K562 (cell line): ENCODE data around the gene HIVEP2. TPM values are rescaled to one million over a fixed set of nuclear protein-coding genes. Genes with fewer than 3 reads are reported as not detected.

Experiments
- ATAC-seq: fragments of 200-7000 bp; cut with Tn5 transposase; 3 replicates; pipeline ENCODE4 v1.9.1; 2020; ENCODE audit warnings: moderate library complexity
- BruUV-seq: library from RNA; stranded (reverse); fragments of 400-500 nt; replicated peaks from 2 replicates; lab custom pipeline; 2021; lab: Mats Ljungman, UMichigan
- CTCF ChIA-PET: fragments of 300-600 bp; formaldehyde crosslinking; extraction: SDS; loops from one replicate; lab custom pipeline; 2021; ENCODE audit warnings: low intra/inter-chr PET ratio; lab: Yijun Ruan, JAX
- POLR2A ChIA-PET: fragments of 300-600, 350-650 bp; sonication (Branson Sonifier 250); formaldehyde crosslinking; extraction: SDS; loops from one replicate; lab custom pipeline; 2021; ENCODE audit warnings: antibody characterized with exemption, inconsistent platforms; lab: Yijun Ruan, JAX
- DNase-seq, 4 experiments: peaks; one replicate each; pipeline versions ENCODE4 v3.0.0 to v3.0.0-alpha.2; 2011 to 2018; ENCODE audit warnings: low spot score in 3 of 4, mixed read lengths in 3 of 4; ENCODE audit errors: extremely low read depth in 1 of 4
- FAIRE-seq: peaks from 2 replicates; lab custom pipeline; 2011; peaks lifted over from hg19 to GRCh38; lab: Jason Lieb, UNC
- H2AFZ ChIP-seq: 2 replicates; pipeline ENCODE4 v1.6.0; 2011; ENCODE audit warnings: low read depth, low read length, control low read depth, inconsistent platforms
- H3K27ac ChIP-seq: fragments of 200-600 bp; 3 replicates; pipeline ENCODE4 v1.8.0; 2011; ENCODE audit warnings: low read depth, mild to moderate bottlenecking, control low read depth, inconsistent platforms, low read length, moderate library complexity, mixed read lengths; ENCODE audit errors: extremely low read depth
- H3K27me3 ChIP-seq, 2 experiments: fragments of 300-600 bp in 1 of 2; 2 replicates in 1 of 2; 3 replicates in 1 of 2; pipeline versions ENCODE4 v1.6.0 to v1.8.0; 2011; ENCODE audit warnings: inconsistent platforms in 2 of 2, low read length in 2 of 2, mild to moderate bottlenecking in 1 of 2, mixed read lengths in 1 of 2, moderate library complexity in 1 of 2; ENCODE audit not compliant: control insufficient read depth in 2 of 2, insufficient read depth in 2 of 2
- H3K36me3 ChIP-seq: fragments of 300-600 bp; 3 replicates; pipeline ENCODE4 v1.8.0; 2011; ENCODE audit warnings: mild to moderate bottlenecking, low read length, inconsistent platforms; ENCODE audit not compliant: control insufficient read depth, insufficient read depth
- H3K4me1 ChIP-seq, 2 experiments: fragments of 200-600 bp in 1 of 2; replicated peaks in 1 of 2; 2 replicates in 1 of 2; 3 replicates in 1 of 2; pipeline versions ENCODE4 v1.5.1 to v1.8.0; 2011; ENCODE audit warnings: inconsistent platforms in 2 of 2, low read length in 2 of 2, mild to moderate bottlenecking in 1 of 2, mixed read lengths in 1 of 2, moderate library complexity in 1 of 2; ENCODE audit not compliant: control insufficient read depth in 2 of 2, insufficient read depth in 2 of 2
- H3K4me2 ChIP-seq: 2 replicates; pipeline ENCODE4 v1.6.1; 2011; ENCODE audit warnings: low read length, control low read depth, inconsistent platforms, mixed read lengths; ENCODE audit not compliant: insufficient read depth
- H3K4me3 ChIP-seq: fragments of 200-600 bp; sonication (generic), shearing (Covaris generic); 2 replicates; pipeline ENCODE4 v1.5.1; 2016; ENCODE audit warnings: control low read depth, inconsistent platforms
- H3K79me2 ChIP-seq: fragments of 200-600 bp; 3 replicates; pipeline ENCODE4 v1.8.0; 2011; ENCODE audit warnings: low read length, inconsistent platforms; ENCODE audit not compliant: control insufficient read depth, insufficient read depth
- H3K9ac ChIP-seq, 2 experiments: 2 replicates each; pipeline versions ENCODE4 v1.6.0 to v1.6.1; 2011; ENCODE audit warnings: low read depth in 2 of 2, low read length in 2 of 2, control low read depth in 1 of 2, inconsistent platforms in 1 of 2, mild to moderate bottlenecking in 1 of 2, mixed read lengths in 1 of 2; ENCODE audit not compliant: insufficient read depth in 1 of 2
- H3K9me1 ChIP-seq: one replicate; pipeline ENCODE4 v1.6.0; 2011; ENCODE audit warnings: inconsistent platforms, mild to moderate bottlenecking, low read length, moderate library complexity; ENCODE audit not compliant: control insufficient read depth, insufficient read depth
- H3K9me3 ChIP-seq: replicated peaks from 2 replicates; pipeline ENCODE4 v1.5.1; 2011; ENCODE audit warnings: low read depth, low read length, inconsistent platforms; ENCODE audit not compliant: control insufficient read depth, insufficient read depth
- H4K20me1 ChIP-seq: replicated peaks from 2 replicates; pipeline ENCODE4 v1.6.1; 2011; ENCODE audit warnings: low read length, inconsistent platforms, mixed read lengths; ENCODE audit not compliant: control insufficient read depth, insufficient read depth
- BRD9 ChIP-seq: fragments of 450-650 bp; IDR thresholded peaks from 2 replicates; pipeline ENCODE4 v1.6.1; 2018; ENCODE audit warnings: low read depth; ENCODE audit not compliant: partially characterized antibody
- CBX8 ChIP-seq: fragments of 200-600 bp; sonication (generic); IDR thresholded peaks from 2 replicates; pipeline ENCODE4 v1.6.1; 2012; ENCODE audit warnings: borderline replicate concordance, mixed run types, low read depth, mild to moderate bottlenecking, moderate library complexity, mixed read lengths, low read length, control low read depth, inconsistent platforms; ENCODE audit not compliant: poor library complexity, severe bottlenecking; ENCODE audit errors: extremely low read depth
- FOXA3 ChIP-seq, 2 experiments: fragments of 450-650 bp in 1 of 2; sonication (generic) in 1 of 2; formaldehyde crosslinking; IDR thresholded peaks in 1 of 2; conservative IDR thresholded peaks in 1 of 2; 2 replicates each; pipeline versions ENCODE4 v1.4.0 to v1.8.0; 2020 to 2022; ENCODE audit warnings: mild to moderate bottlenecking in 2 of 2, missing genetic modification reagents in 1 of 2
- GABPA ChIP-seq: fragments of 200-800 bp; sonication (Bioruptor generic); conservative IDR thresholded peaks from 2 replicates; pipeline ENCODE4 v1.6.1; 2016; ENCODE audit warnings: low read depth, missing genetic modification characterization, missing compliant biosample characterization
- GTF2E2 ChIP-seq: fragments of 200-800 bp; sonication (Bioruptor generic); IDR thresholded peaks from 2 replicates; pipeline ENCODE4 v1.6.1; 2016; ENCODE audit warnings: missing genetic modification characterization, missing compliant biosample characterization
- HBP1 ChIP-seq: fragments of 450-650 bp; formaldehyde crosslinking; IDR thresholded peaks from 2 replicates; pipeline ENCODE4 v1.4.0; 2022; ENCODE audit warnings: missing genetic modification characterization
- IRF2 ChIP-seq: sonication (generic); formaldehyde crosslinking; IDR thresholded peaks from 2 replicates; pipeline ENCODE4 v1.8.1; 2022; ENCODE audit warnings: mild to moderate bottlenecking, missing genetic modification reagents
- LEF1 ChIP-seq: fragments of 450-650 bp; IDR thresholded peaks from 2 replicates; pipeline ENCODE4 v1.6.1; 2016; ENCODE audit warnings: mild to moderate bottlenecking
- MTA3 ChIP-seq: fragments of 450-650 bp; formaldehyde crosslinking; IDR thresholded peaks from 2 replicates; pipeline ENCODE4 v1.6.1; 2017; ENCODE audit warnings: mild to moderate bottlenecking, borderline replicate concordance
- NFYB ChIP-seq: IDR thresholded peaks from 2 replicates; pipeline ENCODE4 v1.6.1; 2011; ENCODE audit warnings: mild to moderate bottlenecking, moderate library complexity; ENCODE audit not compliant: insufficient read length; ENCODE audit errors: extremely low read depth
- SAFB ChIP-seq: fragments of 200-400 bp; formaldehyde crosslinking; IDR thresholded peaks from 2 replicates; pipeline ENCODE4 v1.6.1; 2017; ENCODE audit warnings: low read depth, low read length, borderline replicate concordance
- SIN3A ChIP-seq, 2 experiments: fragments of 150-350 bp in 1 of 2; IDR thresholded peaks; 2 replicates each; pipeline ENCODE4 v1.6.1; 2011 to 2016; ENCODE audit warnings: borderline replicate concordance in 2 of 2, low read depth in 2 of 2, low read length in 2 of 2, mild to moderate bottlenecking in 2 of 2, moderate library complexity in 2 of 2; ENCODE audit not compliant: control insufficient read depth in 1 of 2
- TCF7 ChIP-seq: sonication (generic); IDR thresholded peaks from 2 replicates; pipeline ENCODE4 v1.6.1; 2016; ENCODE audit warnings: antibody characterized with exemption, borderline replicate concordance
- ZNF12 ChIP-seq: sonication (generic); formaldehyde crosslinking; IDR thresholded peaks from 2 replicates; pipeline ENCODE4 v1.4.0; 2020; ENCODE audit warnings: mild to moderate bottlenecking, missing genetic modification reagents
- ZNF232 ChIP-seq: sonication (generic); formaldehyde crosslinking; IDR thresholded peaks from 2 replicates; pipeline ENCODE4 v1.8.0; 2022; ENCODE audit warnings: mild to moderate bottlenecking, missing genetic modification reagents
- ZNF347 ChIP-seq: fragments of 450-650 bp; formaldehyde crosslinking; IDR thresholded peaks from 2 replicates; pipeline ENCODE4 v1.4.0; 2020; ENCODE audit warnings: low read depth, mild to moderate bottlenecking, moderate library complexity
- ZSCAN32 ChIP-seq: fragments of 450-650 bp; formaldehyde crosslinking; IDR thresholded peaks from 2 replicates; pipeline ENCODE4 v1.4.0; 2020; ENCODE audit warnings: mild to moderate bottlenecking, moderate library complexity
- WGBS: fragments of 100-300 bp; shearing (Covaris generic); methylation state at CpG from one replicate; pipeline ENCODE4 v1.1.6; 2016; ENCODE audit warnings: low coverage, mixed read lengths; ENCODE audit not compliant: insufficient coverage; ENCODE audit errors: missing lambda C conversion rate; 5-methylcytosine and 5-hydroxymethylcytosine counted together
- in situ Hi-C: fragments of 300-500 bp; cut with MboI; formaldehyde crosslinking; loops from 4 replicates; pipeline ENCODE4 v1.15.0; 2018; ENCODE audit warnings: inconsistent platforms, mixed read lengths
- intact Hi-C: fragments of 100-400 bp; cut with micrococcal nuclease; formaldehyde crosslinking; loops from 2 replicates; pipeline ENCODE4 v1.14.2; 2022
- polyA plus RNA-seq, 8 experiments: library from polyadenylated mRNA; depleted of rRNA in 4 of 8; stranded (reverse) in 5 of 8; unstranded in 3 of 8; fragments of >200 nt; fragmentation: Nextera tagmentation in 2 of 8; fragmentation: Illumina TruSeq in 1 of 8; extraction: Ambion mirVana in 2 of 8; extraction: Trizol in 1 of 8; gene quantifications; 2 replicates each; pipeline versions ENCODE4 v1.2.1 to v1.2.3, GENCODE V29; 2011 to 2014; ENCODE audit warnings: inconsistent platforms in 1 of 8, missing spikeins in 1 of 8
- total RNA-seq, 7 experiments: library from RNA; depleted of rRNA in 6 of 7; stranded (reverse); fragments of >200 nt in 6 of 7; fragmentation: Illumina TruSeq in 2 of 7; extraction: Trizol in 2 of 7; gene quantifications; 2 replicates each; pipeline versions ENCODE4 v1.2.1 to v1.2.3, GENCODE V29; 2011 to 2021; ENCODE audit warnings: low replicate concordance in 1 of 7
- TF ChIP-seq, protein P1 (sequence below), 2 experiments: fragments of 450-650 bp in 1 of 2; sonication (generic) in 1 of 2; formaldehyde crosslinking in 1 of 2; IDR thresholded peaks in 1 of 2; conservative IDR thresholded peaks in 1 of 2; 2 replicates each; pipeline versions ENCODE4 v1.6.1 to v1.8.1; 2016 to 2023; ENCODE audit warnings: mild to moderate bottlenecking in 2 of 2, moderate library complexity in 2 of 2, inconsistent platforms in 1 of 2, missing genetic modification reagents in 1 of 2

HIVEP2 gene
- total and polyA plus RNA-seq, 9 of the 15 experiments (the other 6 are each of a cell fraction or from before 2014, with no cell fraction given), result under 0.01 to 1.2 (median 0.31) TPM

DNA sequence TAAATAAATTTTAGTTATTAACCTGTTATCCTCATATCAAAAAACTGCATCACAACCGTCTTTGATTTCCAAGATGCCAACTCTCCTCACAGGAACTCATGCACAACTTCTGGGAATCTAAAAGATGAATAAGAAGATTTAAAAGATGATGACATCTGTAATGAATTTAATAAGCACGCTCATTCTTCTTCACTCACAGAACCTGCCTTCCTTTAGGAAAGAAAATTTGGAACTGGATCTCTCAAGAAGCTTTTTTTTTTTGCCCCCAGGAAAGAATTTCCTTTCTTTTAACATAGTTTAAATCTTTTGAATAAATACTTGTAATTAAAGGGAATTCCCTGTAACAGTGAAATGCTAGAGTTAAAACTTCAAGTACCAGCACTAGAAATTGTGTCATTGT lies 161.5 kb downstream of the HIVEP2 start:
- no peak overlapping the region for H3K27ac ChIP-seq
- H3K27me3 ChIP-seq, result peaks cover 0 to 2% of the 10 kb centered on the region in 2 experiments; a peak in 2 of 5 replicates
- WGBS, result 0% methylated on average over 2 of the region's 2 CpGs
- intact Hi-C loops, result no loop called here
- H3K9ac ChIP-seq, result no peak overlapping the region
- CTCF ChIA-PET, result no interaction called here
- H2AFZ ChIP-seq, result no peak overlapping the region
- no peak for ATAC-seq
- FAIRE-seq, result no peak
- POLR2A ChIA-PET, result interaction anchor here (1.5 kb wide), 1 partner anchor 46 kb away, joined by 3 read pairs; no protein-coding TSS in a partner anchor
- H3K9me3 ChIP-seq, result no peaks in the 10 kb centered on the region
- H3K36me3 ChIP-seq, result no peaks in the 10 kb centered on the region
- H3K4me3 ChIP-seq, result no peak overlapping the region
- no peaks in the 10 kb centered on the region for H3K79me2 ChIP-seq
- H3K9me1 ChIP-seq, result no peaks in the 10 kb centered on the region
- H3K4me1 ChIP-seq, result no peaks in the 10 kb centered on the region
- H3K4me2 ChIP-seq, result no peak overlapping the region
- no peaks in the 10 kb centered on the region for H4K20me1 ChIP-seq
- no TSS peak for BruUV-seq
- no peak for DNase-seq
- TF ChIP-seq FOXA3 (CRISPR knock-in tag; conservative IDR thresholded peaks at IDR 0.05 in 1 of 2, IDR thresholded peaks at IDR 0.05 in 1 of 2), result no peak
- no peak for TF ChIP-seq TCF7
- no peak for TF ChIP-seq LEF1
- no peak for TF ChIP-seq BRD9
- no peak for TF ChIP-seq SIN3A (IDR thresholded peaks at IDR 0.05; ENCODE audit: borderline replicate concordance in 2 of 2, control insufficient read depth in 1 of 2, low read depth in 2 of 2, low read length in 2 of 2)
- TF ChIP-seq MTA3, result no peak
- TF ChIP-seq ZNF232, result no peak
- TF ChIP-seq ZNF12 (CRISPR knock-in tag), result no peak
- TF ChIP-seq SAFB, result no peak
- TF ChIP-seq GABPA, result no peak
- TF ChIP-seq GTF2E2 (tag), result no peak
- TF ChIP-seq ZSCAN32 (CRISPR knock-in tag), result no peak
- no peak for TF ChIP-seq CBX8
- no peak for TF ChIP-seq HBP1 (CRISPR knock-in tag)
- TF ChIP-seq ZNF347 (CRISPR knock-in tag), result no peak
- TF ChIP-seq, protein P1, sequence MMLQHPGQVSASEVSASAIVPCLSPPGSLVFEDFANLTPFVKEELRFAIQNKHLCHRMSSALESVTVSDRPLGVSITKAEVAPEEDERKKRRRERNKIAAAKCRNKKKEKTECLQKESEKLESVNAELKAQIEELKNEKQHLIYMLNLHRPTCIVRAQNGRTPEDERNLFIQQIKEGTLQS (IDR thresholded peaks at IDR 0.05), result no peak
- TF ChIP-seq, protein P1 (CRISPR knock-in tag; conservative IDR thresholded peaks at IDR 0.05), result no peak
- no peak for TF ChIP-seq NFYB
- no peak for TF ChIP-seq IRF2 (CRISPR knock-in tag)
- in situ Hi-C loops, result no loop called here
